Measurements from ENCODE around the gene SERPINA3.
"Not testable (repeated sequence)": the region's sequence is repeated elsewhere in the genome, so short reads cannot be mapped to it uniquely, and the experiment has no call there.

The SERPINA3 gene

DNA sequence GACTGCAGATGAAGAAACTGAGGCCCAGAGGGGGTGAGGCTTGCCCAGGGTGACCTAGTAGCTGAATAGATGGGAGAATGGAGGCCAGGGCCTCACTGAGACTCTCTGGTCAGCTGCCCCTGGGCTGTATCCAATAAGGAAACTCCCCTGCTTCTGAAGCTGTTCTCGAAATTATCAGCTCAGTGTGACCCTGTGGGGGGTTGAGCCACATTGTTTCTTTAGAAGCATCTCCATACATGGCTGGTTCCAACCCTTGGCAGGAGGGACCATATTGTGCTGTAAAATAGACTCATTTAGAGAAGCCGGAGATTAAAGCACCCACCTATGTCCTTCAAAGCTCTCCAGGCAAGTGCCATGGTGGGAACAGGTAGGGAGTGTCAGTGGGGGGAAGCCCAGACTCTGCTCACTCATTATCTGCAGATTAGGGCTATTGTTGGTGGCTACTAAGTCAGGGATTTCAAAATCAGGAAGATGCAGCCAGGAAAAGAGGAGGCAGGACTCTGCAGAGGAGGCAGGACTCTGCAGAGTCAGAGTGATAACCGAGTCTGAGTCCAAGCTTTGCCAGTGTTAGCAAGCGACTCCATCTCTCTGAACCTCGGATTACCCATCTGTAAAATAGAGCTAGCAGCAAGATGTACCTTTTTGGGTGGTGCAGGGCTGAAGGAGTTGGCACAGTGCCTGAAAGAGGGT lies 27.5 kb upstream of the SERPINA3 start:
- DNase-seq (ENCODE audit: low read depth in 3 of 3, low spot score in 1 of 3): no peak

DNA sequence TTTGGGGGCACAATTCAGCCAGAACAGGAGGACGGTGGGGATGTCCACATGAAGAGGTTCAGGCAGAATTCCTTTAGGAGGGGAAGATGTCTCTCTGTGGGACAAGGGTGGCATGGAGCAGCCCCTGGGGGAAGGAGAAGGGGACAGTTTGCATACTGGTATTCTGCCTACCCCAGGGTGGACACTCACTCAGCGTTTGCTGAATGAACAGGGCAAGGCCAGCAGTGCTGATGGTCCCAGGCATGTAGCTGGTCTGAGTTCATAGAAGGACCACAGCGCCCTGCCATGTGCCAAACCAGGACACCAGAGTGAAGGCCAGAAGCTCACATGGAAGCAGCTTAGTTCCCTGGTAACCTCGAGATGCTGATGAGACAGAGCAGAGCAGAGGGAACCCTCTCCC lies 25.6 kb upstream of the SERPINA3 start:
- no peak for DNase-seq (ENCODE audit: low read depth in 3 of 3, low spot score in 1 of 3)

DNA sequence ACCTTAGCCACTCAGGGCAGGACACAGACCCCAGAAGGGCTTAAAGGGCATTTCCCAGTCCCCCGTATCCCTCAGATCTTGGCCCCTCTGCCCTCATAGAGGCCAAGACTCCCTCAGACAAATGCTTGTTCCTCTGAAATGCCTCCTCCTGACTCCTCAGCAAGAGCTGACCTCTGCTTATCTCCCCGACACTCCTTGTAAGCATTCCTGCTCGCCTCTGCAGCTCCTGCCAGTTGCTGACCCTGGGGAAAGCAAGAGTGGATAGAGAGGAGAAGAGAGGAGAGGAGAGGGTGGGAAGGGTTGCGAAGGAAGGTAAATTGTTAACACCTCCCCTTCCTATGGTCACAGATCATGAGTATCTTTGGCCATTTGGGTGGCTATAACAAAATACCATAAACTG lies 23.9 kb upstream of the SERPINA3 start:
- DNase-seq (ENCODE audit: low read depth in 3 of 3, low spot score in 1 of 3): no peak

DNA sequence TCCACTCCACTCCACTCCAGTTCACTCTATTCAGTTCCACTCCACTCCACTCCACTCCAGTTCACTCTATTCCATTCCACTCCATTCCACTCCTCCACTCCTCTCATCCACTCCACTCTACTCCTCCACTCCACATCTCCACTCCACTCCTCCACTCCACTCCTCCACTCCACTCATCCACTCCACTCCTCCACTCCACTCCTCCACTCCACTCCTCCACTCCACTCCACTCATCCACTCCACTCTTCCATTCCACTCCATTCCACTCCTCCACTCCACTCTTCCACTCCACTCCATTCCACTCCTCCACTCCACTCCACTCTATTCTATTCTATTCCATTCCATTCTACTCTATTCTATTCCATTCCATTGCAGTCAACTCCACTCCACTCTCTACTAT lies 21.1 kb upstream of the SERPINA3 start:
- no peak for DNase-seq (ENCODE audit: low read depth in 3 of 3, low spot score in 1 of 3)

DNA sequence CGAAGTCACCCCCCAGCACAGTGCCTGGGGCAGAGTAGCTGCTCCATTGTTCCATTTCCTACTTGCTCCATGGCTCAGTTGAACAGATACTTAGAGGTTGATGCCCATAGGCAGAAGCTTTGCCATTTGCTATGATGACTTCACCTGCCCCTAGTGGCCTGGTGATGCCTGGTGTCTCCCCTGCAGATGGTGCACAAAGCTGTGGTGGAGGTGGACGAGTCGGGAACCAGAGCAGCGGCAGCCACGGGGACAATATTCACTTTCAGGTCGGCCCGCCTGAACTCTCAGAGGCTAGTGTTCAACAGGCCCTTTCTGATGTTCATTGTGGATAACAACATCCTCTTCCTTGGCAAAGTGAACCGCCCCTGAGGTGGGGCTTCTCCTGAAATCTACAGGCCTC lies 20.3 kb upstream of the SERPINA3 start:
- no peak for DNase-seq (ENCODE audit: low read depth in 3 of 3, low spot score in 1 of 3)

- no peak for DNase-seq (ENCODE audit: low read depth in 3 of 3, low spot score in 1 of 3)
Measured at GRCh38 chr14:94592457-94592856, 19.7 kb upstream of the SERPINA3 start.

GRCh38 chr14:94593376-94593748 lies 18.8 kb upstream of the SERPINA3 start:
- DNase-seq (ENCODE audit: low read depth in 3 of 3, low spot score in 1 of 3): no peak

DNA sequence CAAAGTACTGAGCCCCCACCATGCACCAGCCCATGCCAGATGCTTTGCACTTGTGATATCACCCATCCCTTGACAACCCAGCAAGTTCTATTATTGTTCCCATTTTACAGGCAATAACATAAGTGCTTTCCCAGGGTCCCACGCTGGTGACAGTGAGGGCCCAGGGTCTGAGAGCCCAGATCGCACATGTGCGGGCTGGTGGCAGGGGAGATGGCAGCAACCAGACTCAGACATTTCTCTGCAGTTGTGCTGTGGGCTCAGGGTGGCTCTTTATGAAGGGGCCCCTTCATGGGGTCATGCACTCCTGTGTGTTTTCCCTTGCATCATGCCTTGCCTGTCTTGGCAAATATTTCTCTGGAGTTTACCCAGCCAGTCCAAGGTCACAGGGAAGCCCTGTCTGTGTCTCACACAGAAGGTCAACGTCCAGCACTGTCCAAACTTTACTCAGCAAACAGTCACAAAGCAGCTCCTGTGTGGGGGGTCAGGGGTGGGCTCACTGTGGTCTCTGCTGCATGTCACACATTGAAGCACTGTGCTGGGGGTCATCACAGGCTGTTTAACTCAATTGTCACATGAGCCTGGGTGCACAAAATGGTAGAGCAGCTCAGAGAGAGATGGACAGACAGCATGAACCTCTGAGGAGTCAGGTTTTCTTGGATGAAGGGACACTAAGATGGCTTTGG lies 18.3 kb upstream of the SERPINA3 start:
- no peak for DNase-seq (ENCODE audit: low read depth in 3 of 3, low spot score in 1 of 3)

- DNase-seq (ENCODE audit: low read depth in 3 of 3, low spot score in 1 of 3): no peak
Measured at GRCh38 chr14:94594441-94594840, 17.8 kb upstream of the SERPINA3 start.

DNA sequence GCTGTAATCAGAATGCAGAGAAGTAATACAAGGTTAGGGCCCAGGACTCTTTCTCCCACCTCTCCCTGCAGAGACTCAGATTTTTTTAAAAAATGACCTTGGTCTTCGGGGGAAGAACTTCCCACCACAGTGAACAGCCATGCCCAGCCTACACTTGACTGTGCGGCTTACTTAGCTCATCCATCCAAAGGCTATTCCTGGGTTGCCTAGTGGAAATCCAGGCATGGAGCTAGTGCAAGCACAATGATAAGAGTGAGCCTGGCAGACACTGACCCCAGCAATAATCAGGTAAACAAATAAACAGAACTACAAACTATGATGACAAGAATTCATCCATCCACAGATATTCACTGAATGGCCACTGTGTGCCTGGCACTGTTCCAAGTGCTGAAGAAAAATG lies 16.3 kb upstream of the SERPINA3 start:
- DNase-seq (ENCODE audit: low read depth in 3 of 3, low spot score in 1 of 3): no peak

DNA sequence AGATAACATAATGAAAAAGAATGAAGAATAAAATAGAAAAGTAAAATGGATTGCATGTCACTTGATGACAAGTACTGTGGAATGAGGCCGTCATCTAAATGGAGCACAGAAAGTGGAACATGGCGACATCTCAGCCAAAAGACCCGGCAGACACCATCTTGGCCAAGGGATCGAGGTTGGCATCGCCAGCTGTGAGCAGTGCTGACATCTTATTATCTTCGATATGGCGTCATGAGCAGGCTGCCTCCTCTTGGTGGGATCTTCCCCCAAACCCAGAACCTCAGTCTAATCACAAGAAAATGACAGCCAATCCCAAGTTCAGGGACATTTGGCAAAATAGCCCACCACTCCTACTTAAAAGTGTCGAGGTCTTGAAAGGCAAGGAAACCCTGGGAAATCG lies 15.8 kb upstream of the SERPINA3 start:
- DNase-seq (ENCODE audit: low read depth in 3 of 3, low spot score in 1 of 3): no peak

- no peak for DNase-seq (ENCODE audit: low read depth in 3 of 3, low spot score in 1 of 3)
Measured at GRCh38 chr14:94597788-94598187, 14.4 kb upstream of the SERPINA3 start.

GRCh38 chr14:94598506-94598815 lies 13.7 kb upstream of the SERPINA3 start:
- DNase-seq (ENCODE audit: low read depth in 3 of 3, low spot score in 1 of 3): no peak

DNA sequence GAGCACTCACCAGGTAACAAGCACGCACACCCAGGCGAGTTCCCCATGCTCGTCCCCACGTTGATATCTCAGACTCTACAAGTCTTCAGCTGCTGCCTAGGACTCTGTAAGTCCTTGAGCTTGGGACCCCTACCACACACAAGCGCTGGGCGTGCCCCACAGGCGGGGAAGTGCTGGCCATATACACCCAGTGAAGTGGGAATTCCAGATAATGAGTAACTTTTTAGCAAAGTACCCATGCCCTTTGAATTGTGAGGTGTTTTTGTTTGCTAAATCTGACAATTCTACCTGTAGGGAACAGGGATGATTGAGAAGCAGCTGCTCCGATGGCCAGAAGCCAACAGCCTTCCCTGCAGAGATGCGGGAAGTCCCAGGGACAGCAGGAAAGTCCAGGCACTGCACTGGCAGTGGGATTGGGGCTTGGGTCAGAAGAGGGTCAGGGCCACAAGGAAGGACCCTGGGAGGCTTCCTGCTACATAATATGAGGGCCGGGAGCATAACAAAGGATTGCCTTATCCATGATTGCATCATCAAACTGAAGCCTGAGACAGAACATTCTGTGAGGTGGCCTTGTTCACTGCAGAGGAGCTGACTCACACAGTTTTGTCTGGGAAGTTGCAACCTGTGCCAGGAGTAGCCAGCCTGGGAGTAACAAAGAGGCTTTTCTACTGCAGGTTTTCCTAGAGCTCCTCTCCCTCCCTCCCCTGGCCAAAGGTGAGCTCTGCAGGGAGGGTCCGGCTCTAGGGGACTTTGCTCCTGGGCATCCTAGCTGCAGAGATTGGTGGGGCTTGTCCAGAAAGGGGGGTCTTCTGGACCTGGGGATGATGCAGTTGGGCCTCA lies 13.2 kb upstream of the SERPINA3 start:
- no peak for DNase-seq (ENCODE audit: low read depth in 3 of 3, low spot score in 1 of 3)

- DNase-seq (ENCODE audit: low read depth in 3 of 3, low spot score in 1 of 3): no peak
Measured at GRCh38 chr14:94599656-94600004, 12.6 kb upstream of the SERPINA3 start.

GRCh38 chr14:94600148-94600545 lies 12.0 kb upstream of the SERPINA3 start:
- no peak for DNase-seq (ENCODE audit: low read depth in 3 of 3, low spot score in 1 of 3)

GRCh38 chr14:94601884-94602391 lies 10.3 kb upstream of the SERPINA3 start:
- no peak for DNase-seq (ENCODE audit: low read depth in 3 of 3, low spot score in 1 of 3)

DNA sequence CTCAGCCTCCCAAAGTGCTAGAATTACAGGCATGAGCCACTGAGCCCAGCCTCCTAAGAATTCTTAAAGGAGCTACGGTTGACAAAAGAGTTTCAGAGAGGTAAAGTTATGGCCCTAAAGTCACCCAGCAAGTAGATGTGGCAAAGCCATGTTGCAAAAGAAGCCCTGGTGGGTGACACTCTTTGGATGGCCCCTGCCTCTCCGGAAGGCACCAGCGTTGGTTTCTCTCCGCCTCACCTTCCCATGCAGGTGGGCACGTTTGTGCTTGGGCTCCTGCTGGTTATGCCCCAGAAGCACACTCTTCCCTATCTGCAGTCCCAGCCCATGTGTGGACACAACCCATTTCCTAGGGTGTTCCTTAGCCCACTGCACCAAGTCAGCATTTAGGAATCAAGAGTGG lies 9.5 kb upstream of the SERPINA3 start:
- no peak for DNase-seq (ENCODE audit: low read depth in 3 of 3, low spot score in 1 of 3)

GRCh38 chr14:94605361-94605760 lies 6.8 kb upstream of the SERPINA3 start:
- DNase-seq (ENCODE audit: low read depth in 3 of 3, low spot score in 1 of 3): no peak

DNA sequence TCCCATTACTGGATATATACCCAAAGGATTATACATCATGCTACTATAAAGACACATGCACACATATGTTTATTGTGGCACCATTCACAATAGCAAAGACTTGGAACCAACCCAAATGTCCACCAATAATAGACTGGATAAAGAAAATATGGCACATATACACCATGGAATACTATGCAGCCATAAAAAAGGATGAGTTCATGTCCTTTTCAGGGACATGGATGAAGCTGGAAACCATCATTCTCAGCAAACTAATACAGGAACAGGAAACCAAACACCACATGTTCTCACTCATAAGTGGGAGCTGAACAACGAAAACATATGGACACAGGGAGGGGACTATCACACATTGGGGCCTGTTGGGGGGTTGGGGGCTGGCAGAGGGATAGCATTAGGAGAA lies 3.2 kb upstream of the SERPINA3 start:
- not testable (repeated sequence) for DNase-seq (ENCODE audit: low read depth in 3 of 3, low spot score in 1 of 3)

DNA sequence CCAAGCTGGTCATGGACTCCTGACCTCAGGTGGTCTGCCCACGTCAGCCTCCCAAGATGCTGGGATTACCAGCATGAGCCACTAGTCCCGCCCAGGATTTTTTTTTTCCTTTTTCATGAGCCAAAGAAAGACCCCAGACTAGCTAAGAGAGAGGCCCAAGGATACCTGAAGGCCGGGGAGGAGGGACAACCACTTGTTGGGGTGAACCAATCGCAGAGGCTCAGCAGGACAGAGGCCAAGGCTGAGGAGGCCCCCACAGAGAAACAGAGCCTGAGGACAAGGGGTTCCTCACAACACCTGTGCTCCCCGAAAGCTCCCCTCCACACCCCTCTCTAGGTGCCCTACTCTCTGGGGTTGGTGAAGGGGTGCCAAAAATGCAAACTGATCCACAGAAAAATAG lies 1.0 kb upstream of the SERPINA3 start:
- DNase-seq (ENCODE audit: low read depth in 3 of 3, low spot score in 1 of 3): no peak

Data from stimulated activated CD4-positive, alpha-beta T cell treated with anti-CD3 and anti-CD28 coated beads, TNF-alpha, amount 100 ng/mL, for 1 hour (primary cell).